GM21723 (cell line): Measurements from ENCODE around the gene HIVEP3.
A peak's percentile ranks its signal among the peaks of the same experiment; 100 is the strongest.

Source experiments
- ATAC-seq: cut with Tn5 transposase; IDR thresholded peaks from one replicate; pipeline ENCODE4 v1.9.1; 2021; ENCODE audit warnings: mild to moderate bottlenecking, moderate library complexity; ENCODE audit not compliant: unreplicated experiment

The HIVEP3 gene

DNA sequence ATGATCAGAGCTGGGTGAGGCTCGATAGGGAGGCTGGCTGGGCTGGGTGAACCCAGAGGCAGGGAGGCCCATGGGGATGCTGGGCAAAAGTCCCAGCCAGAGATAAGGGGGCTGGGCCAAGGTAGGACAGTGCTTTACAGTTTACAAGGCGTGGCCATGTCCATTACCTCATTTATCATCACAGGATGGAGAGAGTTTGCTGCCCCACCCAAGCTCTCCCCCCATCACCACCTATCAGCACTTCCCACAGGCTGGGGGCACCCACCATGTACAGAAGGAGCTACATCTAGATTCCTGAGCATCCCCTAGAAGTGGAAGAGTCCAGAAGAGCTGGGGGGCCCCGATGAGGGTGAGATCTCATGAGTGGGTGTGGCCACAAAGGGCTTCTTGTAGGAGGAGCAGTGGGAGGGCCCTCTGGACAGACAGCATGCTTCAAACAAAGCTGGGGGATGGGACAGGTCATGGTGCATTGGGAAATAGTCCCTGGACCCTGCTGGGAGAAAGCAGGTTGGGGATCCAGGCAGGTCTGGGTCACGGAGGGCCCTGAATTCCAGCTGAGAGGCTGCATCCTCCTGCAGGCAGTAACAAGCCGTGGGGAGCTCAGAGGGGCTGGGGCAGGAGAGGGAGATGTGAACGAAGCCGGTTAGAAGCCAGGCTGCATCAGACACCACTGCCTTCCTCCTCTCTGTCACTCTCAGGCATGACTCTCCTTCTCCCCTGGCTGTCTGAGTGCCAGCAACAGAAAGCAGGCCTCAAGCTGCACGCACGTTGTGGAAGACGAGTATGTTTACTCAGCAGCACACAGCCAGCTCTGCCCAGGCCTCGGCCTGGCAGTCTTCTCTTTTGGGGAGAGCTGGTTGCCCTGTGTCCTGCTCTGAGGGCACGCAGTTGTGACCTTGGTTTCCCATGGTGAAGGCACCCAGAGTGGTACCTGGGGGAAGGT lies 202.3 kb downstream of the HIVEP3 start:
- no peak for ATAC-seq

DNA sequence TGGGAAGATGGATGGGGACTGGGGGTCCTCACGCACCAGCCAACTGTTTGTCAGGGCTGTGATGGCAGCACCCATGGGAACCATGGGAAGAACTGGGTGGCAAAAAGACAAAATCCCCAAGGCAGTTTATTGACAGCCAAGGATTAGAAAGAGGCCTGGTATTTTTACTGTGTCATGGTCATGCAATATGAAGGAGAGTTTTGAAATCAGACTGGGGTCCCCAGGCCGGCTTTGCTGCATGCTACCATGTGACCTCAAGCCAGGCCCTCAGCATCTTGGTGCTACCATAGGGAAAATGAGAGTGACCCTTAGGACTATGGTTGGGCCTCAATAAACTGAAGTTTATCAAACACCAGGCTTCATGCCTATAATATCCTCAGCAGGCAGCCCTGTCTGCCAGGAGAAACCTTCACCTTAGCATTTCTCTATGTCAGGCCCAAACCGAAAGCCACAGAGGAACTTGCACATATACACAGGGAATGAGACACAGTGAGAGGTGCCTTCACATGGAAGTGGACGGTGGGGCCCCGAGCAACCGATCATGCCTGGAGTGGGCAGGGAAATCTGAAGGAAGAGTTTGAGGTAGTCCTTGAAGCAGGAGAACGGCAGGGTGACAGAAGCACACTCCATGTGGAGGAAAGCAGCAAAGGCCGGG lies 203.2 kb downstream of the HIVEP3 start:
- no peak for ATAC-seq

DNA sequence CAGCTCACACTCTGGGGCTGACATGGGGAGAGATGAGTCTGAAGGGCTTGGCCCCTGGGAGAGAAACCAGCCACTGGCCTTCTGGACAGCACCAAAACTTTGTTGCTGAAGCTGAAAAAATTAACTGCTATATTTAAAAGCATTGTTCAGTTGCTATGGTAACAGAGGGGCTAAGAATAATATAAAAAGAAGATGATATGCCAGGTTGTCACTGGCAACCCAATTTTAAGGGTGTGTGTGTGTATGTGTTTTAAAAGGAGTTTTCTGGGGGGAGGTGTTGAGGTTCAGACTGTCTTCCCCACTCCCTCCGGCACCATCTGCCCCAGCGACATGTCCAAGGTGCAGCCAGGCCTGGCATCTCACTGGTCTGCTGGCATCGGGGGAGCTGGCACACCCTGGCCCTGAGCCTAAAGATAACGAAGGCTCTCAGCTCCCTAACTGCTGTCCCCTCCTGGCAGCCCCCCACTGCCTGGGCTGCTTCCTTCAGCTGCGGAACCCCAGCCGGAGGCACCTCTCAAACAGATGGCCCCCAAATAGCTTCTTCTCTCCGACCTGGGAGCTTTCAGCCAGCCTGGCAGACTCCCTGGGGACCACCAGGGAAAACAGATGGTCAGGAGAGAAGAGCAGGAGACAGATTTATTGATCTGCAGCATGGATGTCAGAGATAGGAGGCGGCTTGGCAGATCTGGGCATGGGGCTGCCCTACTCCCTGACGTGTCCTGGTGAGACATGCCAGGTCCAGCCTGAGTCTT lies 203.9 kb downstream of the HIVEP3 start:
- ATAC-seq, result no peak

DNA sequence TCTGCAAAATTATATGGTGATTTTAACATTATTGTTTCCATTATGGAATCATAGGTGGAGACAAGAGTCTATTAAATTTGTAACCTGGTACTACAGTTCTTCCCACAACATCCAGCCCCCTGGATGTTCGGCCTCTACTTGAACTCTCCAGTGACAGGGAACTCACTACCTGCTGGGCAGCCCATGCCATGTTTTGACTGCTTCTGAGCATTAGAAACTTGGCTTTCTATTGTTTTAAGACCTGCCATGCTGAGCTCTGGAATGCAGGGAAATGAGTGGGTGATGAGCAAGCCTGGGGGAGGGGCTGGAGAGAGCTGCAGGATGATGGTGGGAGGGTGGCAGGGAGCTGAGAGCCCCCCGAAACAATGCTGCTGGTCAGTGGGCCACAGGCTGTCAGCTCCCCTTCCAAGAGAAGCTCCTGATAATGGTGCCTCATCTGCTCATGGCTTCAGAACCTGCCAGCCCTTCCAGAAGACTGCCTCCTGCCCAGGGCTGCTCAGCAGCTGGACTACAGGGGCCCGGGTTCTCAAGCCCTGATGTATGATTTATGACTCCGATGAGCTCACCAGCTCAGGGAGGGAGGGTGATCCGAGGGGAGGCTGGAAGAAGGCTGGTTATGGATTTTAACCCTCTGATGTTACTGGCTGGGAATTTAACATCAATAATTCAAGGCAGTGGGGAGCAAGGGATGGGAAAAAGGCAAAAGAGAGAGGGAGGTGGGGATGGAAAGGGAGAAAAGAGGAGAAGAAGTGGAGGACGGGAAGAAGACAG lies 205.0 kb downstream of the HIVEP3 start:
- ATAC-seq, result no peak

DNA sequence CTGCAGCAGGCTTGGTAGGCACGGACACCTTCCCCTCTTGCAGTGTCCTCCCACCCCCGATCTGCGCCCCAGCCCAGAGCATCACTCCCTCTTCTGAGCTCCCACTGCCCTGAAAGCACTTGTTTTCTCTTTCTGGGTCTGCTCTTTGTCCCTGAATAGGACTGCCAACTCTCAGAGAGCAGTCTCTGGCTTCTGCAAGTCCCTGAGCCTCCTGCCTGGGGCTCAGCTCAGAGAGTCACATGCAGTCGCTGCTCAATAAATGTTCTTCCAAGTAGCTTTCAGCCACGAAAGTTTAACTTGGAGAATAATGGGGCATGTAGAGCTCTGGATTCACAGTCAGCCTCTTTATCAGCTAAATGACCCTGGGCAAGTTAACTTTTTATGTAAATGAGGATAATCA lies 205.6 kb downstream of the HIVEP3 start:
- ATAC-seq, result no peak

DNA sequence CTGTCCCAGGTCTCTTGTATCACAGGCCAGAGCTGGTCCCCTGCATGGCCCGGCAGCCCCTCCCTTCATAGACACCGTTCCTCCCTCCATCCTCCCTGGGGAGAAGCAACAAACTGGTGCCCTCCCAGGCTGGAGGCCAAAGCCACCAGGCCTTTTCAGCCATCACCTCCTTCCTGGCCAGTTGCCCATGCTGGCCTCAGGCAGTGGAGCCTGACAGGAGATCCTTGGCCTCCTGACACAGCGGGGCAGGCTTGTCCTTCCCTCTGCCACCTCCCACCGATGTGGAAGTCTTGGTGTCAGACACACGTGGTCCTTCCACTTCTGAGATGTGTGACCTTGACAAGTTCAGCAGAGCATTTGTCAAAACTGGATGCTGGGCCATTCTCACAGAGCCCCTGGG lies 206.0 kb downstream of the HIVEP3 start:
- no peak for ATAC-seq

DNA sequence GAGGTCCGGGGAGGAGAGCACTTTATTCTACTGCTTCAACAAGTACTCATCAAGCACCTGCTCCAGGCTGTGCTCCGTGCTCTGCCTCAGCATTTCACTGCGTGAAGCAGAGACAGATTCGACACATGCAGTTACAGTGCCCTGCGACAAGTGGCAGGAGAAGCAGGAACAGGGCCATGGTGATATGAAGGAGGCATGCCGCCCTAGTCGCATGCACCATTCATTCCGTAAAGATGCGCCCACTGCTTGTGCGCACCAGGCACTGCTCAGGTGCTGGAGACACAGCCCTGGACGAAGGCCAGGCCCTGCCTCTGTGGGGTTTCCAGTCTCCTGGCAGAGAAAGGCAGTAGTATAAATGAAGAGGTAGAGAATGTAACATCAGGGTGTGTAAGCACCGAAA lies 206.6 kb downstream of the HIVEP3 start:
- ATAC-seq, result no peak

DNA sequence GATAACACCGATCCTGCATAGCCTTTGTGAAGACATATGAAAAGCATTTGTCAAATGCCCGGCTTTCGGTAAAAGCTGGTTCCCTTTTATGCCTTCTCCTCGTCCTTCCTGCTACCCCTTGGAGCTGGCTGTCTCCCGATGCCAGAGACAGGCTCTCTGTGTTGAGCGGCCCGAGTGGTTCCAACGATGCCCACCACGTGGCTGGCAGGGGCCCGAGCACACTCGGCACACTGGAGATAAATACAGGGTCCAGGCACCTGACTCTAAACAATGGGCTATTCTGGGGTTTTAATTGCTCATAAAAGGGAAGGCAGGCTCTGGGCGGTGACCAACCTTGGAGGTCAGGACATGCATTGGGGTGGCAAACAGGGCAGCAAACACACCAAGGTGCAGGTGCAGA lies 207.1 kb downstream of the HIVEP3 start:
- no peak for ATAC-seq

DNA sequence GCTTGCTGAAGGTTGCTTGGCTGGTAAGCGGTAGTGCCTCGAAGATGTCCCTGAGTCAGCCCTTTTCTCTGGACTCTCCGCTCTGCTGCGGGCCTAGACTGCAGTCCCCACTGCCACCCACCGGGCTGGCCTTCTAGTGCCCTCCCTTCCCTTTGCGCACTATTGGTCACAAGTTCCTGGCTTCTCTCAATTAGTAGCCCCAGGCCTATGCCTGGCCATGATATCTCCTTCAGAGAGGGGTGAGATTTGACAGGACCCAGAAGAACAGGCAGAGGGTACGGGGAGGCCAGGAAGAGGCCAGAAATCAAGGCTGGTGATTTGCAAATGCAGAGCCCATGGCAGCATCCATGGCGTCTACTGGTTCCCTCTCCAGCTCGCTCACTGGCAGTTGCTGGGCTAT lies 207.7 kb downstream of the HIVEP3 start:
- no peak for ATAC-seq

DNA sequence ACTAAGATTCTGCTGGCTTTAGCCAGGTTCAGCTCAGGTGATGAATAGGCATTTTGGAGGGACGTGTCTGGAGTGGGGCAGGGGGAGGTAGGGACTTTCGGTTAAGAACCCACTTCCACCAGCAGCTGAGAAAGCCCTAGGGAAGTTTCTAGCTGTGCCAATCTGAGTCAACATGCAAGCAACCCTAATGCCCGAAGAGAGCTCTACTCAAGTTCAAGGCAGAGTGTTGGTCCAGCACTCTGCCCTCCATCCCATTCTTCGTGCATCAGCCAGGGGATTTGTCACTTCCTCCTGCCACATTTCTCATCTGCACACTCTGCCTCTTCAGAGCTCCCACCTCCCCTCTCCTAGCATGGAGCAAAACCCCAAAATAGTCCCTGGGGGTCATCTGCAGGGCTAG lies 208.8 kb downstream of the HIVEP3 start:
- ATAC-seq, result no peak

DNA sequence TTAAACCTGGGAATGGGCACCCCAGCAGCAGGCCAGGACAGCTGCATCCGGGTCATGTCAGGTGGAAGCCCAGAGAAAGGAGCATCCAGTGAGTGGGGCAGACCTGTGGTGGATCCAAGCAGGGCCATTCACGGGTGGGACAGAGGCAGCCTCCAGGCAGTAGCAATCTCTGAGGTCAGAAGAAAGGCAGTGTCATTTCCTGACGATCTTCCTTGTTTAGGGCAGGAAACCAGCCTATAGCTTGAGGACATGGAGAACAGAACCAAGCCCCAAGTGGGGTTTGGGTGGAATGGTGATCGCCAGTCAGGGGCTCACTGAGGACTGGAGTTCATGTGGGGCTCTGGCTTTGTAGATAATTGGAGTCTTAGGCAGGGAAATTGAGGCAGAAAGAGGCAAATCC lies 209.4 kb downstream of the HIVEP3 start:
- ATAC-seq, result no peak

DNA sequence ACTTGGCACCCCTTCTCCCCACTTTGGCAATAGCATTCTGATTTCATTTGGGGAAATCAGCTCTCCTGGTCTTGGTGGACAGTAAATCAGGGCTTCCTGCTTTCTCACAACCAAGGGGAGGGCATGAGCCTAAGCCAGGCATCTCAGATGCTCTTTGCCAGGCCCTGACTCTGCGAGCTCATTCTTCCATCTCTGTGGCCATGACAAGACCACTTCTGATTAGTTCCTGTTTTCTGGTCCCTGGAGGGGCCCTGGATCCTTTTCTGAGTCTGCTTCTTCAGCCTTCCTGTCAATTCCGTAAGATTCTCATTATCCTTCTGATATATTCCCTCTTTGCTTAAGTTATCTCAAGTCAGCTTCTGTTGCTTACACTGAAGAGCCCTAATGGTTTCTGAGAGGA lies 210.4 kb downstream of the HIVEP3 start:
- ATAC-seq, result no peak

DNA sequence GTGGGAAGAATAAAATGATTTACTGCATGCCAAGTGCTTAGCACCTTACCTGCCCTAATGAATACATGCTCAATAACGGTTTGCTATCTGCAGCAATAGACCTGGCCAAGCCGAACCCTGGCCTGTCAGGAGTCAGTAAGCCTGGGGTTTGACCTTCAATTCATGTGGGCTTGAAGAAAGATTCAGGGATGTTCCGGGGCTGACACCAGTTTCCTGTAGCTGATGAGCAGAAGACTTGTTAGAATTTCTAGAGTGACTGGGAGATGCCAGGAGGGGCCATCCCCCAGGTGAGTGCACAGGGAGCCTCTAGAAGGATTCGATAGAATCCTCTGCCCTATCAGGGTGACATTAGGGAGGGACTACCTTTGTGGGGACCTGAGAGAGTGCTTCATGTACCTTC lies 210.9 kb downstream of the HIVEP3 start:
- no peak for ATAC-seq

DNA sequence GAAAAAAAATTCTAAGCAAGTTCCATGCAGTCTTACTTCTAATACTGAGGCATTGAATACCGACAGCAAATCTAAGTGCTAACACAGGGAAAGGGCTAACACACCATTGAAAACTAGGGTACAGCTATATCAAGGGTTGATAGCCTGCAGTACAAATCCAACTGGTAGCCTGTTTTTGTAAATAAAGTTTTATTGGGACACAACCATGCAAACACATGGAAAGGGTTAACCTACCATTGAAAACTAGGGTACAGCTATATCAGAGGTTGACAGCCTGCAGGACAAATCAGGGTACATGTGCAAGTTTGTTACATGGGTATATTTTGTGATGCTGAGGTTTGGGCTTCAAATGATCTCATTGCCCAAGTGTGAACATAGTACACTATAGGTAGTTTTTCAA lies 212.9 kb downstream of the HIVEP3 start:
- no peak for ATAC-seq

DNA sequence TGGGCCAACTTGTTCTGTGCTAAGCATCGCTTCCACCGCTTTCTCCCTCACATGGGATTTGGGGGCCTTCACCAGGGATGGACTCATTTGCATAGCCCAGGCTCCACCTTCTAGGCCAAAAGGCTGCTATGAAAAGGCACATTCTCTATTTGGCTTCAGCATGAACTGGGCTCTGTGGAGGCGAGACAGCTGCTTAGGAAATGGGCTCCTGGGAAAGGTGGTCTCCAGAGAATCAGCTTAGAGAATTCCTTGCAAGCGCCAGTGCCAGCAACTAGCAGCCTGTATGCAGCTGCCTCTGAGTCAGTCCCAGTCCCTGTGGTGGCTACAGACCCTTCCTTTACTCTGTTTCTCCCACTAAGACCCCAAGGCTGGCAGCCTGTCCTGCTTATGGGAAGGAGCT lies 214.5 kb downstream of the HIVEP3 start:
- no peak for ATAC-seq

DNA sequence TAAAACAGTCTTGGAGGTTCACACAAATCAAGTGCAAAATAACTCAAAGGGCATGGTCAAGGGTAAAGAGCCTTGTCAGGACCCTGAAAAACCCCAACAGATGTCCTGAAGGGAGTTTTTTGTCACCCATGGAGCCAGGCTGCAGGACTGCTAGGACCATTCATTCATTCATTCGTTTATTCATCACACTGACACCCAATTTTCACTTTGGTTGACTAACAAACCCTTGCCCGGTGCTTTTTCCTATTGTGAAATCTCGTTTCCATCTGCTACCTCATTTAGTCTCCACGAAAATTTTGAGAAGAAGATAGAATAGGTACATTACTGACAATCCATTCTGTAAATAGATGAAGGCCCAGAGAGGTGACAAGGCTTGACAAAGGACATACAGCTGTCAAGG lies 216.0 kb downstream of the HIVEP3 start:
- no peak for ATAC-seq

DNA sequence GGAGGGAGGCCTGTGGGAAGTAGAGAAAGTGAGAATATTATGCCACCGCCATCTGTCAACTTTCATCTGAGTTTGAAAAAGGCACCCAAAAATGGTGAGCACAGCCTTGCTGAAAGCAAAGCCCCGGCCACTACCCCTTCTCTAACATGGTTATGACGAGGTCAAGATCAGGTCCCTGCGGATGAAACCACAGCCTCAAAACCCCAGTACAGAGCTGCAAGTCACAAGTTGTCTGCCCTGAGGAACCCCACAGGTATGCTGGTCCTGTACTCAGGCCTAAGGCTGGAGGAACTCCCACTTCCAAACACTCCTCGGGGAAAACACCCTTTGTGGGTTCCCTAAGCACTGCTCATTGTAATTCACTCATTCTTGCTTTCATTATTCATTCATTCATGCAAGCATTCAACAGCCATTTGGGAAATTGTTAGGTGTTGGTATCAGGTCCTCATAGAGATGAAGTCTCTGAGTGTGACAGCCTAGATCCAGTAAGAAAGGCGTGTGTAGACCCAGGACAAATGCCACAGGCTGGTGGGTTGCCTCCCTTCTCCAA lies 217.7 kb downstream of the HIVEP3 start:
- ATAC-seq, result no peak

DNA sequence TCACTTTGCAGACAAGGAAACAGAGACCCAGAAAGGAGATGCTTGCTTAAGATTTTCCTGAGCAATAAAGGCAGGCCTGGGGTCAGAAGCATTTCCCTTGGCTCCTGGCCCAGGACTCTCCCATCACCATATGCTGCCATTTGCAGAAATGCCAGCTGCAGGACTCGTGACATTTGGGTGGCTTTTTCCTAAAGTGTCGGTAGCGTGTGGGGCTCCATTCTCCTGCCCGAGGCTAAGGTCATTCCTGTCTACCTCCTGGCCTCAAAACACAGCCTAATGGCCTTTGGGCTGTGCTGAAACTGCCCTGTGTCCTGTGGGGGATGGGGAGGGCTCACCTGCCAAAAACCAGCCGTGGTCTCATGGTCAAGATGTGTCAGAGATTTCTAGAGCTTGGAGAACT lies 218.1 kb downstream of the HIVEP3 start:
- no peak for ATAC-seq

DNA sequence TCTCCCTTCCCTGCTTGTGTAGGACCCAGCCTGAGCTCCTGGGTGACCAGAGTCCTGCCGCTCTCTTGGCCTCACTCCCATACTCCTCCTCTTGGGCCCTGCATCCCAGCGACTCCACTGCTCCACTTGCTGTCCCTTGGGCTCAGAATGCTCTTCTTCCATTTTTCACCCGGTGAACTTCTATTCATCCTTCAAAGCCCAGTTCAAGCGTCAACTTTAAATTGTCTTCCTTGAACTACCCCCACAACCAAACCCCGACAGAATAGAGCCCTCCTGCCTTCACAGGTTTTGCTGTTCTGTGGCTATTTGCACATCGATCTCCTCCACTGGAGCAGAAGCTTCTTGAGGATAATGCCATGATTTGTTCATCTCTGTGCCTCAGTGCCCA lies 218.9 kb downstream of the HIVEP3 start:
- ATAC-seq, result no peak

DNA sequence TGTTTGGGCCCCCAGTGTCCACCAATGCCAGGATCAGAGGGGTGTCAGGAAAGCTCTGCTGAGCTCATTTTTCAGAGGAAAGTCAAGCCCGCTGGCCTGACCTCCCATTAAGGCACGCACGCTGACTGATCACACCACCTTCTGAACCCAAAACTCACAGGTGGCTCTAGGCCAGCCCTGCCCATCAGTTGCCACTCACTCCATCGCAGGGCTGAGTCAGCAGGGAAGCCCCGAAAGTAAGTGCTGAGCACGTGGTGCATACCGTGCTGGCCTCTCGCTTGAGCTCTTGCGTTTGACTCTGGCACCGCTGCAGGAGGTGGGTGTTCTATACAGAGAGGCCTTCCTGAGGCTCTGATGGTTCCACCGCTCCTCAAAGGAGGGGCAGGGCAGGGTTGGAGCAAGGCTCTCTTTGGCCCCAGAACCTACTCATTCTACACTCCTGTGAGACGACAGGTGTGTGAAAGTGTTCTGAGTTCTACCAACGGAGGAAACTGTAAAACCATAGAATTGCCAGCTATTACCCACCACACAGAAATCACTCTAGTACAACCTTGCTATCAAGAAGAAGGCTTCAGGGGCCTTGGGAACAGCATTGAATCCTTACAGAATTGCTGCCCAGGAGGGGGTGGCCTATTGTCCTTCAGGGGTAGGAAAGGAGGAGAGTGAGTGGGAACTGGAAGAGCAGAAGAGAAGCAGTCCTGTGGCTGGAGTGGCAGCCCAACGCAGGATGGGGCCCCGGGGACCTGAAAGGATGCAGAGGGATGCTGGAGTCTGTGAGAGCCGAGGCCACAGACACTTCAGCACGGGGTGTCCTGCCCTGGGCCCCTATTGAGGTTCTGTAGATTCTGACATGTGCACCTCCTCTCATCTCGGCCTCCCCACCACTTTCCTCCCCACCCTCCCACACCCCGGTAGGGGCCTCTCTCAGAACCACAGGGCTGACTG lies 219.5 kb downstream of the HIVEP3 start:
- ATAC-seq, result peak; percentile 81
